Gastroesophageal sphincter (tissue), 3 donors: ENCODE data around the gene CRYGA.

Experiments
- CTCF ChIP-seq, 4 experiments: fragments of 200-600 bp in 2 of 4; fragments of 450-650 bp in 2 of 4; sonication (generic) in 1 of 4; IDR thresholded peaks; one replicate each; pipeline ENCODE4 v1.5.1; 2017 to 2019; ENCODE audit warnings: antibody characterized with exemption in 4 of 4, mild to moderate bottlenecking in 2 of 4, moderate library complexity in 2 of 4
- EP300 ChIP-seq: sonication (generic); formaldehyde crosslinking; IDR thresholded peaks from one replicate; pipeline ENCODE4 v1.6.1; 2017; ENCODE audit warnings: antibody characterized with exemption, mild to moderate bottlenecking
- POLR2A ChIP-seq, 2 donors: fragments of 450-650 bp; IDR thresholded peaks; one replicate each; pipeline ENCODE4 v1.6.1; 2017; ENCODE audit warnings: antibody characterized with exemption in 2 of 2, mild to moderate bottlenecking in 2 of 2, moderate library complexity in 1 of 2
- POLR2AphosphoS5 ChIP-seq: sonication (generic); formaldehyde crosslinking; IDR thresholded peaks from one replicate; pipeline ENCODE4 v1.6.1; 2017; ENCODE audit warnings: antibody characterized with exemption

- TF ChIP-seq CTCF (IDR thresholded peaks at IDR 0.05) (peak; percentile 73 to 89 (median 80)), POLR2A (IDR thresholded peaks at IDR 0.05) (no peak), EP300 (no peak), POLR2AphosphoS5 (no peak)
These were observed 11.9 kb upstream of the CRYGA start for GRCh38 chr2:208175069-208175839.
